Measurements from ENCODE around the gene C6orf89.

Gene C6orf89

DNA sequence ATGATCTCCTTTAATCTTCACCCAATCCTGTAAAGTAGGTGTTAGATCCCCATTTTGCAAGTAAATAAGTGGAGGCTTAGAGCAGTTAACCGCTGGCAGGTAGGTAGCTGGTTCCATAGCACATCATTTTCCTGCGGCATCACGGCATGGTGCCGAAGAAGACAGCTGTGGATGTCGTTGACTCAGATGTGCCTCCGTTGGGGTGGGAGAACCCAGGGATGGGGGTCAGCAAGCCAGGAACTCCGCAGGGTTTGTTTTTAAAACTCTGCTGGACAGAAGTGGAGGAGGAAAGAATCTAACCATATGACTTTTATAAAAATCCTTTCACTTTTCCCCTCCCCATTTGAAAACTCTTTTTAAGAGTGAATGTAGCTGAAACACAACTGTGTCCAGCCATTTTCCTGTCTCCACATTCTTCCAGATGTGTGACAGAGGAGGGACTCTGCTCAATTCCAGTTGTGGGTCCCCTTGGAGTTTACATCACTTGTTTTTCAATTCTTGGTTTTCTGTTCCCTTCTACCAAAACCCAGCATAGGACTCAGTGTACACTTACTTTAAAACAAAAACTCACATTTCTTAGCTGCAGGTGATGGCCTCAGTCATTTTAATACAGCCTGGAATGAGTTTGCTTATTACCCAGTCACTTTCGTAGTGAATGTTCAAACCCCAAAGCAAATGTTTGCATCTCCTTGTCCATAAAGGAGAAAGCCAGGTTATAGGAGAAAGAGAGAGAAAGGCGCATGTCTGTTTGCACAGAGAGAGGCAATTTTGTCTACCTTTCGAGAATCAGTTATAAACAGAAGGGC, 41.2 kb downstream of the C6orf89 start:
- Histone ChIP-seq H3K9me3 (ENCODE audit: control insufficient read depth, low read length) (no peaks in the 10 kb centered on the region), H2BK12ac (ENCODE audit: low read length in 2 of 2) (no peak overlapping the region), H3K27me3 (ENCODE audit: control insufficient read depth in 1 of 2, insufficient read depth in 1 of 2, low read length in 2 of 2) (no peaks in the 10 kb centered on the region), H3K9ac (ENCODE audit: low read length) (no peak overlapping the region), H2BK15ac (ENCODE audit: low read depth, poor library complexity, severe bottlenecking) (no peak overlapping the region), H3K4ac (ENCODE audit: low read depth in 1 of 2, low read length in 2 of 2) (no peak overlapping the region), H3K4me2 (ENCODE audit: low read length, poor library complexity, severe bottlenecking) (peak overlapping the region; percentile 9), H4K91ac (ENCODE audit: low read length) (no peak overlapping the region), H3K4me1 (ENCODE audit: control insufficient read depth, insufficient read depth, low read depth, low read length) (peaks cover 28% of the 10 kb centered on the region), H3K4me3 (ENCODE audit: insufficient read depth in 1 of 2, low read depth in 1 of 2, low read length in 2 of 2) (no peak overlapping the region), H3K18ac (ENCODE audit: low read depth in 1 of 2, low read length in 2 of 2) (no peak overlapping the region), H2BK120ac (ENCODE audit: low read depth, low read length) (no peak overlapping the region), H4K8ac (ENCODE audit: low read length) (no peak overlapping the region), H2AK5ac (ENCODE audit: low read length, severe bottlenecking) (no peak overlapping the region), H3K14ac (ENCODE audit: low read length in 2 of 2) (no peak overlapping the region), H3K27ac (ENCODE audit: low read length, poor library complexity, severe bottlenecking) (peak overlapping the region; percentile 36), H2BK5ac (ENCODE audit: low read depth, low read length, poor library complexity, severe bottlenecking) (no peak overlapping the region), H3K36me3 (ENCODE audit: control insufficient read depth in 1 of 2, insufficient read depth in 2 of 2, low read depth in 1 of 2, low read length in 2 of 2) (peaks cover 5 to 30% of the 10 kb centered on the region in 2 experiments), H3K23ac (ENCODE audit: low read length in 2 of 2) (no peak overlapping the region), H3K79me1 (replicated peaks; ENCODE audit: low read length, poor library complexity, severe bottlenecking) (no peaks in the 10 kb centered on the region), H2AFZ (ENCODE audit: low read depth, low read length) (no peak overlapping the region)
- WGBS = 86% methylated on average over 7 of the region's 10 CpGs
- DNase-seq = no peak

DNA sequence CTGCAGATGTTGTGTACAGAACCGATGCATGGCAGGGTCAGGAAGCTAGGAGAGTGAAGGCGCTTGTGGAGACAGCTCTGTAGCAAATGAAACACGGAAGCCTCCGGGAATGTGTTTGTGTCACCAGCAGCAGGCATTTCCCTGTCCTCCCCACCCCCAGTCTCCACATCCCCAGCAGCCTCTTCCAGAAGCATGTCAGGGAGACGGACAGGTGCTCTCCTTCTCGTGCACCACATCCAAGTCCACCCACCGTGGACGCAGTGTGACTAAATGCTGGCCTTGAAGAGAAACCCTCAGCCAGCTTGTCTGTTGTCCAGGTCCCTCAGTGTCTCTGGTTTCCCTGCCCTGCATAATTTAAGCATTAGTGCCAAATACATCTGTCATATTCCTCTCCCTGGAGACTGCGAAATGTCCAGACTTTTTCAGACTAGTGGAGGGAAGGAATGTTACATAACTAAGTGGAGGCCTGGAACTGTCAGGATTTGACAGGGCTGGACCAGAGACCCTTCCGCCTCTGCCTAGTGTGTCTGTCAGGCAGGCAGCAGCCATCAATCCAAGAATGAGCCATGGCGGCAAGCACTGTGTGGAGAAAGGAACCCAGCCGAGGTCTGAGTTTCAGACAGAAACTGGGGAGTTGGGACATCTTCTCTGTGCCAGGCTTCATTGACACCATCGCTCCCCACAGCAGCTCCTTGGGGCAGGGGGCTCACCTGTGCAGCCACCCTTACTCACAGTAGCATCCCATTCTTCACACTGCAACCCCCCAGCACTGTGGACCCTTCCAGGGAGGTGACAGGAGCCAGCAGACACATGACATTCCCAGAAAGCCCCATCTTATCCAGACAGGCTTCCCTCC, 42.2 kb downstream of the C6orf89 start:
- no peak overlapping the region for H3K4ac ChIP-seq (ENCODE audit: low read depth in 1 of 2, low read length in 2 of 2)
- no peak overlapping the region for H3K23ac ChIP-seq (ENCODE audit: low read length in 2 of 2)
- no peak overlapping the region for H3K18ac ChIP-seq (ENCODE audit: low read depth in 1 of 2, low read length in 2 of 2)
- no peak overlapping the region for H3K4me2 ChIP-seq (ENCODE audit: low read length, poor library complexity, severe bottlenecking)
- H2BK120ac ChIP-seq (ENCODE audit: low read depth, low read length) = no peak overlapping the region
- no peak overlapping the region for H3K4me3 ChIP-seq (ENCODE audit: insufficient read depth in 1 of 2, low read depth in 1 of 2, low read length in 2 of 2)
- no peaks in the 10 kb centered on the region for H3K79me1 ChIP-seq (replicated peaks; ENCODE audit: low read length, poor library complexity, severe bottlenecking)
- no peak overlapping the region for H2BK15ac ChIP-seq (ENCODE audit: low read depth, poor library complexity, severe bottlenecking)
- H4K8ac ChIP-seq (ENCODE audit: low read length) = no peak overlapping the region
- no peak overlapping the region for H2AFZ ChIP-seq (ENCODE audit: low read depth, low read length)
- peaks cover 4 to 25% of the 10 kb centered on the region in 2 experiments for H3K36me3 ChIP-seq (ENCODE audit: control insufficient read depth in 1 of 2, insufficient read depth in 2 of 2, low read depth in 1 of 2, low read length in 2 of 2)
- peak; percentile 21 for DNase-seq
- no peak overlapping the region for H2BK5ac ChIP-seq (ENCODE audit: low read depth, low read length, poor library complexity, severe bottlenecking)
- H3K14ac ChIP-seq (ENCODE audit: low read length in 2 of 2) = no peak overlapping the region
- WGBS = 53% methylated on average over 13 of the region's 13 CpGs
- H3K4me1 ChIP-seq (ENCODE audit: control insufficient read depth, insufficient read depth, low read depth, low read length) = peaks cover 28% of the 10 kb centered on the region
- H3K9me3 ChIP-seq (ENCODE audit: control insufficient read depth, low read length) = no peaks in the 10 kb centered on the region
- no peak overlapping the region for H2BK12ac ChIP-seq (ENCODE audit: low read length in 2 of 2)
- no peaks in the 10 kb centered on the region for H3K27me3 ChIP-seq (ENCODE audit: control insufficient read depth in 1 of 2, insufficient read depth in 1 of 2, low read length in 2 of 2)
- H2AK5ac ChIP-seq (ENCODE audit: low read length, severe bottlenecking) = peak overlapping the region; percentile 78
- no peak overlapping the region for H4K91ac ChIP-seq (ENCODE audit: low read length)
- no peak overlapping the region for H3K9ac ChIP-seq (ENCODE audit: low read length)
- H3K27ac ChIP-seq (ENCODE audit: low read length, poor library complexity, severe bottlenecking) = peak overlapping the region; percentile 4

DNA sequence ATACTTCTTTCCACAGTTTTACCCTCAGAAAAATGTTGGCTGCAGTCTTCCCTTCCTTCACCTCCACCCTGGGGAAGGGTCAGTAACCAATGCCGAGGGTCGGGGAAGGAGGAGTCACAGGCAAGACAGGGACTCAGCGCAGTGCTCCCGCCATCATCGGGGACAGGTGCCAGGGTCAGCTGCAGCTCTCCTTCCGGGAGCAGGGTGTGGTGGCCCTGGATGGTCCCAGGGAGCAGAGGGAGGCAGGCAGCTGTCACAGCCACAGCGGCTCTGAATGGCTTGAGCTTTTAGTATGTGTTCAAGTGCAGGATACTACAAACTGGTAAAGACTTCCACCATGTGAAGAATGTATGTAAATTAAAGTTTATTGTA, 42.8 kb downstream of the C6orf89 start:
- WGBS = 95% methylated on average over 7 of the region's 7 CpGs

DNA sequence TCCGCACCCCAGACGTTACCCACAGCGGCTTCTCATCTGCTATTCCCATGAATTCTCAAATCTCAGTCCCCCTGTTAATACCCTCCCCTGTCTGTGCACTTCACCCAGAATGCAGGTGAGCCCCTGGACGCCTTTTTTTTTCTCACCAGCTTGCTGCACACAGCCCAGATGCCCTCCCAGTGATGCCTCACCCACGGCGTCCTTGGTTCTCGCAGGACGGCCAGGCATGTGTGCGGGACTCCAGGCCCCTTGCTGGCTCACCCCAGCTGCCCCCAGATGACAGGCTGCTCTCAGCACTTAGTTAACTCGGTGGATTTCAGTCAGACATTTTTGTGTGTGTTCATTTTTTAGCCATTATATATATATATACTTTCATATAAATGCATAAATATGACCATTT, 43.4 kb downstream of the C6orf89 start:
- 86% methylated on average over 9 of the region's 10 CpGs for WGBS
- no peak overlapping the region for H2BK12ac ChIP-seq (ENCODE audit: low read length in 2 of 2)
- H3K4me2 ChIP-seq (ENCODE audit: low read length, poor library complexity, severe bottlenecking) = no peak overlapping the region
- no peak overlapping the region for H3K27ac ChIP-seq (ENCODE audit: low read length, poor library complexity, severe bottlenecking)
- H2BK5ac ChIP-seq (ENCODE audit: low read depth, low read length, poor library complexity, severe bottlenecking) = no peak overlapping the region
- H3K79me1 ChIP-seq (replicated peaks; ENCODE audit: low read length, poor library complexity, severe bottlenecking) = no peaks in the 10 kb centered on the region
- H3K9me3 ChIP-seq (ENCODE audit: control insufficient read depth, low read length) = no peaks in the 10 kb centered on the region
- H3K23ac ChIP-seq (ENCODE audit: low read length in 2 of 2) = no peak overlapping the region
- peak overlapping the region; percentile 24 for H3K9ac ChIP-seq (ENCODE audit: low read length)
- no peak overlapping the region for H3K4ac ChIP-seq (ENCODE audit: low read depth in 1 of 2, low read length in 2 of 2)
- H2BK15ac ChIP-seq (ENCODE audit: low read depth, poor library complexity, severe bottlenecking) = no peak overlapping the region
- H2AFZ ChIP-seq (ENCODE audit: low read depth, low read length) = no peak overlapping the region
- H3K36me3 ChIP-seq (ENCODE audit: control insufficient read depth in 1 of 2, insufficient read depth in 2 of 2, low read depth in 1 of 2, low read length in 2 of 2) = peaks cover 0 to 14% of the 10 kb centered on the region in 2 experiments
- H3K27me3 ChIP-seq (ENCODE audit: control insufficient read depth in 1 of 2, insufficient read depth in 1 of 2, low read length in 2 of 2) = no peaks in the 10 kb centered on the region
- H4K91ac ChIP-seq (ENCODE audit: low read length) = peak overlapping the region; percentile 4
- no peak overlapping the region for H3K14ac ChIP-seq (ENCODE audit: low read length in 2 of 2)
- no peak overlapping the region for H2BK120ac ChIP-seq (ENCODE audit: low read depth, low read length)
- H4K8ac ChIP-seq (ENCODE audit: low read length) = no peak overlapping the region
- no peak for DNase-seq
- no peak overlapping the region for H3K4me3 ChIP-seq (ENCODE audit: insufficient read depth in 1 of 2, low read depth in 1 of 2, low read length in 2 of 2)
- H2AK5ac ChIP-seq (ENCODE audit: low read length, severe bottlenecking) = peak overlapping the region; percentile 13
- H3K4me1 ChIP-seq (ENCODE audit: control insufficient read depth, insufficient read depth, low read depth, low read length) = peaks cover 23% of the 10 kb centered on the region
- H3K18ac ChIP-seq (ENCODE audit: low read depth in 1 of 2, low read length in 2 of 2) = no peak overlapping the region

More for the DNA sequence above, 42.8 kb downstream of the C6orf89 start:
- Histone ChIP-seq H3K23ac (ENCODE audit: low read length in 2 of 2) (no peak overlapping the region), H3K27ac (ENCODE audit: low read length, poor library complexity, severe bottlenecking) (no peak overlapping the region), H2AFZ (ENCODE audit: low read depth, low read length) (no peak overlapping the region), H2BK12ac (ENCODE audit: low read length in 2 of 2) (no peak overlapping the region), H3K4me1 (ENCODE audit: control insufficient read depth, insufficient read depth, low read depth, low read length) (peaks cover 26% of the 10 kb centered on the region), H2BK120ac (ENCODE audit: low read depth, low read length) (no peak overlapping the region), H4K91ac (ENCODE audit: low read length) (no peak overlapping the region), H3K36me3 (ENCODE audit: control insufficient read depth in 1 of 2, insufficient read depth in 2 of 2, low read depth in 1 of 2, low read length in 2 of 2) (peaks cover 2 to 20% of the 10 kb centered on the region in 2 experiments), H3K27me3 (ENCODE audit: control insufficient read depth in 1 of 2, insufficient read depth in 1 of 2, low read length in 2 of 2) (no peaks in the 10 kb centered on the region), H2BK5ac (ENCODE audit: low read depth, low read length, poor library complexity, severe bottlenecking) (no peak overlapping the region), H3K9me3 (ENCODE audit: control insufficient read depth, low read length) (no peaks in the 10 kb centered on the region), H3K9ac (ENCODE audit: low read length) (no peak overlapping the region), H3K4me2 (ENCODE audit: low read length, poor library complexity, severe bottlenecking) (no peak overlapping the region), H3K4ac (ENCODE audit: low read depth in 1 of 2, low read length in 2 of 2) (no peak overlapping the region), H2BK15ac (ENCODE audit: low read depth, poor library complexity, severe bottlenecking) (no peak overlapping the region), H3K4me3 (ENCODE audit: insufficient read depth in 1 of 2, low read depth in 1 of 2, low read length in 2 of 2) (no peak overlapping the region), H3K79me1 (replicated peaks; ENCODE audit: low read length, poor library complexity, severe bottlenecking) (no peaks in the 10 kb centered on the region), H4K8ac (ENCODE audit: low read length) (no peak overlapping the region), H3K14ac (ENCODE audit: low read length in 2 of 2) (no peak overlapping the region), H2AK5ac (ENCODE audit: low read length, severe bottlenecking) (peak overlapping the region; percentile 78), H3K18ac (ENCODE audit: low read depth in 1 of 2, low read length in 2 of 2) (no peak overlapping the region)
- no peak for DNase-seq
